DMS53 treated with DMSO at 0.1 percent for 48 hours (cell line): Measurements from ENCODE around the gene DYNC1LI2.
A peak's percentile ranks its signal among the peaks of the same experiment; 100 is the strongest.
"Not testable (repeated sequence)": the region's sequence is repeated elsewhere in the genome, so short reads cannot be mapped to it uniquely, and the experiment has no call there.

ENCODE experiments used
- DNase-seq: peaks from one replicate; lab custom pipeline; 2025; ENCODE audit not compliant: unreplicated experiment; lab: John Stamatoyannopoulos, UW

Gene DYNC1LI2

GRCh38 chr16:66751303-66751991 is at the start of gene DYNC1LI2:
Gene DYNC1LI2, minus strand, starts transcription at chr16:66751609. Its CDS starts 18 bp downstream, at chr16:66751591.
- DNase-seq: peak; percentile 44

- no peak for DNase-seq
Observed at GRCh38 chr16:66800856-66801255, 49.4 kb upstream of the DYNC1LI2 start.

- no peak for DNase-seq
Observed at GRCh38 chr16:66798161-66798560, 46.8 kb upstream of the DYNC1LI2 start.

- not testable (repeated sequence) for DNase-seq
Observed at GRCh38 chr16:66793984-66794383, 42.6 kb upstream of the DYNC1LI2 start.

DNA sequence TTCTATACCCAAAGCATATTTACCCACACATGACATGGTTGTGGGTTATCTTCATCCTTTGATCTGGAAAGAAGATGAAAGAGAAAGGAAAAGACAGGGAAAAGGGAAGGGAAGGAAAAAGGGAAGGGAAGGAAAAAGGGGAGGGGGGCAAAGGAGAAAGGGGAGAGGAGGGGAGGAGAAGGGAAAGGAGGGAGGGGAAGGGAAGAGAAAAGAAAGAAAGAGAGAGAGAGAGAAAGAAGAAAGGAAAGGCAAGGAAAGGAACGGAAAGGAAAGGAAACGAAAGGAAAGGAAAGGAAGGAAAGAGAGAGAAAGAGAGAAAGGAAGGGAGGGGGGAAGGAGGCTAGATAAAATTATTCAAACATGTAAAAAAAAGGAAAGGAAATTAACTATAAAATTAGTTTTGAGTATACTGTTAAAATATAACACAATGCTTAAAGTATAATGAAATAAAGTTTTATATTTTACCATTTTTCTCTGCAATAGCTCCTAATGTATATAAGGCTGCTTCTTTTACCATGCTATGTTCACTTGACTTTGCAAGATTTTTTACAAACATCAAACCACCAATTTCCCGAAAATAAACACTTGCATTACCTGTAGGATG is 38.8 kb upstream of the DYNC1LI2 start:
- DNase-seq: no peak

- DNase-seq: no peak
Observed at GRCh38 chr16:66787427-66787826, 36.0 kb upstream of the DYNC1LI2 start.

- no peak for DNase-seq
Observed at GRCh38 chr16:66786551-66786950, 35.1 kb upstream of the DYNC1LI2 start.

DNA sequence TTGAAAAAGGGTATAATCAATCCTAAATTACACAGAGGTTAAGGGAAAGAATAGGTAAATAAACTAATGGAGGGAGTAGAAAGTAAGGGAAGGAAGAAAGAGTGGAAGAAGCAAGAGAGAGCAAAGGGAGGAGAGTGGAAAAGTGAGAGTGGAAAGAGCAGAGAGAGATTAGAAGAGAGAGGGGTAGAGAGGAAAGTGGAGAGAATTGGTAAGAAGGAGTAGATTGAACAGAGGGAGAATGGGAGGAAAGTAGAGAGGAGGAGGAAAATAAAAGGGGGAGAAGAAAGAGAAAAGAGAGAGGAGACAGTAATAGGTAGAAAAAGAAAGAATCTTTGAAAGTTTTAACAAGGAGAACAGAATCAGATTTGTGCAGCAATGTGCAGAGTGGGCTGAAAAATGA is 25.0 kb upstream of the DYNC1LI2 start:
- DNase-seq: no peak

- no peak for DNase-seq
Observed at GRCh38 chr16:66774981-66775380, 23.6 kb upstream of the DYNC1LI2 start.

GRCh38 chr16:66758086-66758485 is 6.7 kb upstream of the DYNC1LI2 start:
- DNase-seq: no peak

- no peak for DNase-seq
Observed at GRCh38 chr16:66754819-66755218, 3.4 kb upstream of the DYNC1LI2 start.

GRCh38 chr16:66754211-66754610 is 2.8 kb upstream of the DYNC1LI2 start:
- no peak for DNase-seq

DNA sequence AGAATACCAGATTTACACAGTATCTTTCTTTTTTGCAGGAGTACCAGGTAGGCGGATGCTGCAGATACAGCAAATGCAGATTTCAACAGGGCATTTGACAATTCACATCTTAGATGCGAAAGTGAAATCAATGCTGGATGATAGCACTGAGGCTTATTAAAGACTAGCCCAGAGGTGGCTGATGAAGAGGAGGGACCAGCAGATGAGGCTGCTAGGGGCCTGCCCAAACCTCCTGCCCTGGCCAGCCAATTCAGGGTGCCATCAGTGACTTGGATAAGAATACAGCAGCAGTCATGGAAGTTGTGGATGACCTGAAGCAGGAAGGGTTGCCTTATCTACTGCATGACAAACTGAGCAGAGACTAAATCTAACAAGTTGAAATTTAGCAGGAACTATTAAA is 1.5 kb upstream of the DYNC1LI2 start:
- DNase-seq: no peak

GRCh38 chr16:66752379-66752778 is 970 bp upstream of the DYNC1LI2 start:
- DNase-seq: no peak

- DNase-seq: no peak
Observed at GRCh38 chr16:66751992-66752322, 548 bp upstream of the DYNC1LI2 start.

GRCh38 chr16:66751053-66751302 is 431 bp downstream of the DYNC1LI2 start:
- no peak for DNase-seq

DNA sequence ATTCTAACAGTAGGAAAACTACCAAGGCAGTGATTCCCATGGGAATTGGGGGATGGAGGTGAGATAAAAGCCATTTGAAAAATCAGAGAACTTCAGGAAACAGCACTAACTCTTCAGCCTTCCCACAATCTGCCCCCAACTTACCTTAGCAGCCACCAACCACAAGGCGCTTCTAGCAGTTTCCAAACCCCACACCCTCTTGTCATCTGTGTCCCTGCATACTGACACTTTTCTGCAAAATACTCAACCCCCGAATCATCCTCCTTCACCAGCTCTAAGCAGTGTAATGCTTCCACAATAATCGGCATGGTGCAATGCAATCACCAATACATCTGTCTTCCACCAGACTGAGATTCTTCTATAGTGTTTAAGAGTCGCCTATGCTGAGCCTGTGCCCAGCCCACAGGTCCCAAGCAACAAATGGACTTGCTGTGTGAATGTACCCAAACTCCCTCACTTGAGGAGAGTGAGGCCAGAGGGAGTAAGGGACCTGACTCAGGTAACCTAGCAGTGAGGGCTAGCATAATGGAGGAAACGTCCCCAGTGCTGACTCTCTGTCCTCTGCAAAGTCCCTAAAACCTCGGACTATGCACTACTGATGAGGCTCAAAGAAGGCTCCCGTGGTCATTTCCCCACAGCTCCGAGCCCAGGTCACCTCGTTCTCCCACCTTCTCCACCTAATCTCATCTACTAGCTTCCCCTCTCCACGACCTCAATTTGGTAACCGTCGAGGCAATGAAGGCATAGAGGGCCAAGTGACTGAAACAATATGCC is 943 bp downstream of the DYNC1LI2 start:
- no peak for DNase-seq

- DNase-seq: no peak
Observed at GRCh38 chr16:66746682-66747081, 4.7 kb downstream of the DYNC1LI2 start.

GRCh38 chr16:66746048-66746447 is 5.4 kb downstream of the DYNC1LI2 start:
- DNase-seq: no peak

- DNase-seq: no peak
Observed at GRCh38 chr16:66741950-66742808, 9.2 kb downstream of the DYNC1LI2 start.

- peak; percentile 61 for DNase-seq
Observed at GRCh38 chr16:66741169-66741900, 10.1 kb downstream of the DYNC1LI2 start.
